Measurements from ENCODE around the gene KATNBL1. TPM values are rescaled to one million over a fixed set of nuclear protein-coding genes. Genes with fewer than 3 reads are reported as not detected.

Gene KATNBL1
- total RNA-seq, 2 experiments from 2014 or later = 40.5 to 42.1 TPM

GRCh38 chr15:34102175-34102925, 107.5 kb downstream of the KATNBL1 start:
- H3K9me3 Mint-ChIP-seq = no peaks in the 10 kb centered on the region
- POLR2A ChIA-PET = interaction anchor here (0.7 to 3.3 kb wide), 22 partner anchors 8 to 886 kb away, joined by 3 to 33 read pairs (median 3); partner anchors contain the start of genes AVEN, EMC4, GOLGA8B and KATNBL1
- peaks cover 32% of the 10 kb centered on the region for H3K36me3 Mint-ChIP-seq (ENCODE audit: low read depth)
- DNase-seq = no peak
- peak overlapping the region; percentile 90 for H3K27ac Mint-ChIP-seq
- peak overlapping the region; percentile 96 for H3K4me3 Mint-ChIP-seq
- peaks cover 35% of the 10 kb centered on the region for H3K4me1 Mint-ChIP-seq
- H3K27me3 Mint-ChIP-seq = no peaks in the 10 kb centered on the region
- CTCF ChIA-PET = interaction anchor here (0.9 to 2.1 kb wide), 3 partner anchors 107 to 265 kb away, joined by 4 to 17 read pairs (median 5); partner anchors contain the start of genes EMC4, KATNBL1 and LPCAT4

- POLR2A ChIA-PET = interaction anchor here (0.6 to 3.3 kb wide), 19 partner anchors 8 to 886 kb away, joined by 3 to 33 read pairs (median 3); partner anchors contain the start of genes AVEN, EMC4, GOLGA8B and KATNBL1
Observed at GRCh38 chr15:34101366-34102174, 108.3 kb downstream of the KATNBL1 start, which contains the start of the genes EMC7 and PGBD4. EMC7 (minus strand) TSS chr15:34101862; CDS start chr15:34101839, 23 bp downstream. PGBD4 (plus strand) TSS chr15:34102083; CDS start chr15:34102532, 449 bp downstream.

GRCh38 chr15:34099914-34100313, 110.0 kb downstream of the KATNBL1 start:
- Mint-ChIP-seq H3K9me3 (no peaks in the 10 kb centered on the region), H3K4me1 (peaks cover 34% of the 10 kb centered on the region), H3K27me3 (no peaks in the 10 kb centered on the region), H3K36me3 (ENCODE audit: low read depth) (peaks cover 33% of the 10 kb centered on the region), H3K27ac (peak overlapping the region; percentile 40), H3K4me3 (peak overlapping the region; percentile 56)
- ChIA-PET POLR2A (interaction anchor here (0.6 to 3.3 kb wide), 3 partner anchors 60 to 905 kb away, joined by 4 to 30 read pairs (median 20); partner anchors contain the start of genes AVEN and KATNBL1), CTCF (interaction anchor here (1.0 to 2.7 kb wide), 3 partner anchors 11 to 488 kb away, joined by 3 to 9 read pairs (median 7); partner anchors contain the start of gene KATNBL1)
- no peak for DNase-seq

More at GRCh38 chr15:34101366-34102174, 108.3 kb downstream of the KATNBL1 start, which contains the start of the genes EMC7 and PGBD4:
- CTCF ChIA-PET = interaction anchor here (0.7 to 2.1 kb wide), 4 partner anchors 16 to 265 kb away, joined by 3 to 17 read pairs (median 4); partner anchors contain the start of genes EMC4, KATNBL1 and LPCAT4
- peaks cover 33% of the 10 kb centered on the region for H3K36me3 Mint-ChIP-seq (ENCODE audit: low read depth)
- peak within 1 kb of the TSS; percentile 96 for H3K4me3 Mint-ChIP-seq
- H3K4me1 Mint-ChIP-seq = peaks cover 37% of the 10 kb centered on the region
- peak within 1 kb of the TSS; percentile 90 for H3K27ac Mint-ChIP-seq
- DNase-seq = peak; percentile 100
- H3K27me3 Mint-ChIP-seq = no peaks in the 10 kb centered on the region
- no peaks in the 10 kb centered on the region for H3K9me3 Mint-ChIP-seq

Other genes starting within 250 kb of the KATNBL1 start
- not detected for gene CHRM5, start 241.6 kb downstream of the KATNBL1 start, total RNA-seq
- gene AVEN, start 170.9 kb downstream of the KATNBL1 start, total RNA-seq = 1 to 10 TPM; 8.9 to 9.7 TPM
- gene EMC7, start 108.2 kb downstream of the KATNBL1 start, total RNA-seq = 10 to 100 TPM; 78.7 to 81.8 TPM
- gene PGBD4, start 108.0 kb downstream of the KATNBL1 start, total RNA-seq = 1 to 10 TPM; 3.1 to 3.3 TPM
- gene EMC4, start 14.9 kb upstream of the KATNBL1 start, total RNA-seq = 10 to 100 TPM; 86.2 to 86.9 TPM
- gene SLC12A6, start 127.7 kb upstream of the KATNBL1 start, total RNA-seq = 10 to 100 TPM; 30.6 to 31.7 TPM
- 100 to 1,000 TPM; 170 to 183 TPM for gene NOP10, start 133.0 kb upstream of the KATNBL1 start, total RNA-seq
- not detected for gene NUTM1, start 133.2 kb upstream of the KATNBL1 start, total RNA-seq
- gene LPCAT4, start 157.1 kb upstream of the KATNBL1 start, total RNA-seq = 100 to 1,000 TPM; 109 to 117 TPM
- gene GOLGA8A, start 227.7 kb upstream of the KATNBL1 start, total RNA-seq = 100 to 1,000 TPM; 170 TPM